Activated CD4-positive, alpha-beta T cell treated with anti-CD3 and anti-CD28 coated beads, Interleukin-2, amount 50 U/mL, for 4 hours (primary cell): ENCODE measurements around the gene CDCP2.
A peak's percentile ranks its signal among the peaks of the same experiment; 100 is the strongest.

Source experiments
- DNase-seq, 2 experiments: peaks; one replicate each; pipeline ENCODE4 v3.0.0-alpha.2; 2020

The CDCP2 gene

DNA sequence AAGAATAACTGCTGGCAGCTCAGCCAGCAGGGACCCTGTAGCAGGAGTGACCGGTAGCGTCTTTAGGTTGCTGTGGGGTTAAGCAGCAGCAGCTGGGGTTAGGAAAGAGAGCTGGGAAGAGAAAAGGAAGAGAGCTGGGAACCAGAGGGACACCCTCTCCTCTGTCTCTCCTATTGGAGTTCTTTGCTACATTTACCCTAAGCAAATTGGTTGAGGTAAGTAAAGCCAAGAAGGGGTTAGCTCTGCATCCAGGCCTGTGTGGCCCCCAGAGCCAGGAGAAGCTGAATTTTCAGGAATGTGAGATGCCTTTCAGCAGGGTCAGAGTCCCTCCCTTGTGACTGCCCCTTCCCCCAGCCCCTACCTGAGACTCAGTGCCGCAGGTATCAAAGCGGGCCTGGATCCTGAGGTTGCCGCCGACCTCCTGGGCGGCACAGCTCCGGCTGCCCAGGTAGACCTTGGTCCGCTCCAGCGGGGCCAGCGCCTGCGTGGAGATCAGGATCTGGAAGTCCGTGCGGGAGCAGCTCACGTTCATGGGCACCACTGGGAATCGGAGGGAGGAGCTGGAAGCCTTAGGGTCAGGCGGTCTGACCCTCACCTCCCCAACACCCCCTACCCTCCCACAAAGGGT, 16.4 kb downstream of the CDCP2 start:
- no peak for DNase-seq

DNA sequence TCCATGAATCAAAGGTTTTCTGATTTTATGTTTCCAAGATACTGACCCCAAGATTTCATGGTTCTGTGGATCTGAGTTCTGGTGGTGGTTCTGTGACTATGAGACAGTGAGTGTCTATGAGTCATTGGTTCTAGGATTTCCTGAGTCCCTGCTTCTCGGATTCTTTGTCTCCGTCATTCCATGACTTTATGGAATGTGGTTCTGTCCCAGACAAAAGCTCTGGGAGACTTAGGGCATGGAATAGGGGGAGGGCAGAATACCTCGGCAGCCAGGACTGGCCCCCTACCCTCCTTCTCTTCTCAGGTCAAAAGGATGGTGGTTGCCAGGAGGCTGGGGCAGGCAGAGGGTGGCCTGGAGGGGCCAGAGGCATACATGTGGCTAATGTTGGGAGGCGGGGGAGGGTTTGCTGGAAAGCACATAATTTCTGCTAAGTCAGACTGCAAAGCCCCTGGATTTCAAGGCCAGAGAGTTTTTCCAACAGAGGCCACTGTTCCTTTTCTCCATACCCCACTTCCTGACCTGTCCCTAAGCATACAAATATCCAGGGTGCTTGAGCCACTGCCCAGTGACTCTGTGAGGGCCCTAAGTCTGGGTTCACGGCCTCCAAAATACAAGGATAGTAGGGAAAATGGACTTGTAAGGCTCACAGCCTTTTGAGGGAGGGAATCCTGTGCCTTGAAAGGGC, 17.2 kb downstream of the CDCP2 start:
- no peak for DNase-seq

GRCh38 chr1:54134295-54134694, 18.5 kb downstream of the CDCP2 start:
- DNase-seq, result no peak

DNA sequence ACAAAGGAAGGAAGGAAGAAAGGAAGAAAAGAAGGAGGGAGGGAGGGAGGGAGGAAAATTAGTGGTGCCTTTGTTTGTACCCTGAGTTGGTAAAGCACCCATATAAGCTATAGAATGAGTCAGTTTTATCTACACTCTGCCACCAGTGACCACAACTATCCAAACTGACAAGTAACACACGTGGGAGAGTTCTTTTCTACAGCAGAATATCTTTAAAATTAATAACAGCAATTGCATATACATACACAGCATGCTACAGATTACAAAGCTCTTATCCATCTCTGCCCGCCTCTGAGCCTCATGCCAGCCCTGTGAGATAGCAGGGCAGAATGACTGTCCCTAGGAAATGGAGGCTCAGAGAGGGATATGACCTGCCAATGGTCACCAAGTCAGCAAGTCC, 20.3 kb downstream of the CDCP2 start:
- no peak for DNase-seq

DNA sequence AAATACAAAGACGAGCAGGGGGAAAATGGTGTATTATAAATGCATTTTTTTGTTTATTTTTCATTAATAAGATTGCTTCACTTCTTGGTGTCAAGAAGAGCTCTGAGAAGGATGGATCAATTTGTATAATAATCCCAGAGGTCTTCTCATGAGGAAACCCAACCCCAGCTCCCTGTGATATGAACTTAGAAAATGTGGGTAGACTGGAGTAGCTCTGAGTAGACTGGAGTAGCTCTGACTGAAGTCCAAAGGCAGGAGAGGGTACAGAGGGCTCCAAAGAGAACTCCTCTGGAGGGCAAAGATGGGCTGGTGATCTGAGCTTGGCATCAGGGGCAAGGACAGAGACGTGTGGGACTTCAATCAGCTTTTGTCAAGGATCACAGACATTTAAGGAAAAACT, 21.4 kb downstream of the CDCP2 start:
- DNase-seq, result no peak

DNA sequence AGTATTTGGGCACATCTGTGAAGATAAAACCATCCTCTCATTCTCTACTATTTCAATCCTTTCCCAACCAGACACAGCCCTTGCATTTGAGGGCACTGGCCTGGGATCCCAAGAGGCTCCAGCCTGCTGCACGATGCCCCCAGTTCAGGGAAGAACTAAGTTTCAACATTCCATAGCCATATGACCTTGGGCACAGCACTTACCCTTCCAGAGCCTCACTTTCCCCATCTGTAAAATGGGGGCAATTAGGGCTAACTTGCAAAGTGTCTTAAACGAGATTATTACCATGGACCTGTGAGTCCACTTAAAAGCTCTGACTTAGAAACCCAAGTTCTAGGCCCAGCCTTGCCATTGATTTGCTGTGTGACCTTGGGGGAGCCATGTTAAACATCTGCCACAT, 22.9 kb downstream of the CDCP2 start:
- DNase-seq, result no peak

DNA sequence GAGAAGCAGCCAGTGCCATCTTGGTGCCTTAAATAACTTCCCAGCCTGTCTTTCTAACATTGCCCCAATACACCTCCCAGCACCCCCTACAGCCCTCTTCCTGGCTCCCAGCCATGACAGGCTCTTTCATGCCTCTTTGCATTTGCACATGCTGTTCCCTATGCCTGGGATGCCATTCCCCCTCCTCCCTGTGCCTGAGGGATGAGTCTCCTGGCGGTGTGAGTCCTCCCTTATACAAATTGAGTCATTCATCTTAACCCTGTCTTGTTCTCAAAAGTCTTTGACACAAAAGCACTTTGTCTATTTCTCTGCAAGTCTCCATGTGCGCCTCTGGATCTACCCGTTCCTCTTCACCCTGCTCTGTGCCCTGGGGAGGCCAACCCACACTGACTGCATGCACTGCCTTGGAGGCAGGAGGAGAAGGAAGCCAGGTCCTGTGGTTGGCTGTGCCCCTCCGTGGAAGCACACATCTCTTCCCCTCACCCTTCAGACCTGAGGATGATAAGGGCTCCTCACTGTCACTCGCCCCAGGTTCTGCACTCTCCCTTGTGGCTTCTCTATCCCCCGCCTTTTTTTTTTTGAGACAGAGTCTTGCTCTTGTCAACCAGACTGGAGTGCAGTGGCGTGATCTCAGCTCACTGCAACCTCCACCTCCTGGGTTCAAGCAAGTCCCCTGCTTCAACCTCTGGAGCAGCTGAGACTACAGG, 25.1 kb downstream of the CDCP2 start:
- no peak for DNase-seq

DNA sequence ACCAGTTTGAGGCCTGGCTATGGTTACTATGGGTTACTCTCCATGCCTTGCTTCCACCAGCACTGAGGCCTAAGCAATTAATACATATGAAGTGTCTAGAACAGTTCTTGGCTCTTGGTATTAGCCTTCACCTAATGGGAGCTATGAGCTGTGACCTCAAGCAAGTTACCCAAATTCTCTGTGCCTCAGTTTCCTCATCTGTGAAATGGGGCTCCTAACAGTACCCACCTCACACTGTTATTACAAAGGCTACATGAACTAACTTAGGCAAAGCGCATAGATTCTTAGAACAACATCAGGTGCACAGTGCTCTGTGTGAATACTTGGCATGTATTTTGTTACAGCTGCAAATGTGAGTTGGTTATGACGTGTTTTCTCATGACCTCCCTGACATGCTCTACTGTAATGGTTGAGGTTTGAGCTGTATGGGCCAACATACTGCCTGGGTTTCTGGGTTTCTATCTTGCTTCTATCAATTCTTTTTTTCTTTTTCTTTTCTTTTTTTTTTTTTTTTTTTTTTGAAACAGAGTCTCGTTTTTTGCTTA, 26.5 kb downstream of the CDCP2 start:
- DNase-seq, result no peak

- no peak for DNase-seq
Measured at GRCh38 chr1:54125386-54126070, 27.3 kb downstream of the CDCP2 start.

GRCh38 chr1:54124906-54125305, 27.9 kb downstream of the CDCP2 start:
- no peak for DNase-seq

DNA sequence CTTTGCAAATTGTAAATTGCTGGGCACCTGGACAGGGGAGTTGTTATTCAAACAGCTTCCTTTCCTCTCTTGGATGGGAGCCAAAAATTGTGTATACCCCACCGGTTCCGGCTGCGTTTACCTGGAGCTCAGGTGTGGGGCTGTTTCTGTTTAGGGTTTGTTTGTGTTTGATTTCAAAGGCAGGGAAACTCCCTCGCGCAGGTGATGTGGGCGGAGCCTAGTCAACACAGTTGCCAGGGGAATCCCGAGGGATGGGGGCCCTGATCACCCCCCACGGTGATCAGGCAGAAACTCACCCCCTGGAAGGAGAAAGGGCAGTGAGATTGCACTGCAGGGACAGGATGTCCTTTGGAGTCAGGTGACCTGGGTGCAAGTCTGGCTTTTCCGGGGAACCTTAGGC, 28.3 kb downstream of the CDCP2 start:
- DNase-seq, result no peak

- no peak for DNase-seq
Measured at GRCh38 chr1:54122992-54123391, 29.8 kb downstream of the CDCP2 start.

GRCh38 chr1:54122135-54122751, 30.6 kb downstream of the CDCP2 start:
- DNase-seq, result no peak

- DNase-seq, result peak; percentile 50 to 55
Measured at GRCh38 chr1:54121482-54122134, 31.2 kb downstream of the CDCP2 start.

- no peak for DNase-seq
Measured at GRCh38 chr1:54120698-54121481, 31.9 kb downstream of the CDCP2 start.

GRCh38 chr1:54120018-54120697, 32.6 kb downstream of the CDCP2 start:
- no peak for DNase-seq

- no peak for DNase-seq
Measured at GRCh38 chr1:54118704-54119103, 34.1 kb downstream of the CDCP2 start.

DNA sequence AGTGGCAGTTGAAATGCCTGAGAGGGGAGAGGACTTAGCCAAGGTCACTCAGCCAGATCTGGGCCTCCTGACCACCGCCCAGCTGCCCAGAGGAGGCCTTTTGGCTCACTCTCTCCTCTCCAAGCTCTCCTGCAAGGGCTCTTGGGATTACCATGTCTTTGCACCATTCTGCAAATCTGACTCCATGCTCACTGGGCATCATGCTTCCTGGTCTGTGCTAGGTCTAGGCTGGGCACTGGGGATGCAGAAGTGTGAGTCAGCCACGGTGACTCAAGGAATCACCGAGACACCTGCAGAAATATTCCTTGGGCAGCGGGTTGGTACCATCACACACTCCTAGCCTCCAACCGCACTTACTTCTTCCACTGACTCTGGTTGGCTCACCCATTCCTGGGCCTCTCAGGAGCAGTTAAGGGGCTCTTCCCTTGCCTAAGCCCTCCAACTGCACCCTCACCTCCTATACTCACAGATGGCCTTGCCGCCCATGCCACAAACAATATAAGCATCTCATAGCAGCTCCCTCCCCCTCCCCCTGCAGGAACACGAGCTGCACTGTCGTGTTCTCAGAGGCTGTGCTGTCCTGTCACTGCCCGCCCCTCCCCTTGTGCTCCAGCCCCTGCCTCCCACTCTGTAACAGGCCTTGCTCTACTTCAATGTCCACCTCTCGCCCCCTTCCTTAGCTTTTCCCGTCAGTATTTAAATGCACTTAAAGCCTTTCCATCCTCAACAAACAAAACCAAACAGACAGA, 34.8 kb downstream of the CDCP2 start:
- no peak for DNase-seq

GRCh38 chr1:54115520-54115919, 37.3 kb downstream of the CDCP2 start:
- no peak for DNase-seq

- DNase-seq, result no peak
Measured at GRCh38 chr1:54114955-54115354, 37.8 kb downstream of the CDCP2 start.
